GM23338 (cell line): ENCODE measurements around the gene LRRC75B. TPM values are rescaled to one million over a fixed set of nuclear protein-coding genes. Genes with fewer than 3 reads are reported as not detected.

Source experiments
- ATAC-seq: fragments of 200-7000 bp; cut with Tn5 transposase; 3 replicates; pipeline ENCODE4 v1.9.1; 2020
- DNase-seq: peaks from one replicate; pipeline ENCODE4 v3.0.0-alpha.2; 2015; ENCODE audit warnings: low spot score
- H2AFZ ChIP-seq: fragments of 200-600 bp; sonication (generic); 2 replicates; pipeline ENCODE4 v1.8.0; 2016; ENCODE audit warnings: antibody characterized with exemption, mild to moderate bottlenecking, moderate library complexity
- H3F3A ChIP-seq: fragments of 200-600 bp; sonication (generic); replicated peaks from 2 replicates; pipeline ENCODE4 v1.8.0; 2017; ENCODE audit warnings: antibody characterized with exemption, mixed run types, low read depth
- H3K27ac ChIP-seq: fragments of 200-600 bp; sonication (generic); 2 replicates; pipeline ENCODE4 v1.6.1; 2016; ENCODE audit warnings: low read depth
- H3K27me3 ChIP-seq: fragments of 200-600 bp; sonication (generic); 2 replicates; pipeline ENCODE4 v1.8.0; 2016; ENCODE audit warnings: mild to moderate bottlenecking, mixed run types, moderate library complexity; ENCODE audit not compliant: insufficient read depth
- H3K36me3 ChIP-seq: fragments of 200-600 bp; sonication (generic); 2 replicates; pipeline ENCODE4 v1.8.0; 2016; ENCODE audit warnings: mild to moderate bottlenecking; ENCODE audit not compliant: insufficient read depth
- H3K4me1 ChIP-seq: fragments of 200-600 bp; sonication (generic); 2 replicates; pipeline ENCODE4 v1.8.0; 2016; ENCODE audit warnings: mild to moderate bottlenecking, moderate library complexity; ENCODE audit not compliant: insufficient read depth
- H3K4me2 ChIP-seq: fragments of 200-600 bp; sonication (generic); 2 replicates; pipeline ENCODE4 v1.7.1; 2017; ENCODE audit warnings: mixed run types
- H3K4me3 ChIP-seq: fragments of 200-600 bp; sonication (generic); 2 replicates; pipeline ENCODE4 v1.6.1; 2016; ENCODE audit warnings: mixed run types
- H3K79me2 ChIP-seq: fragments of 200-600 bp; sonication (generic); replicated peaks from 2 replicates; pipeline ENCODE4 v1.8.0; 2017; ENCODE audit warnings: mild to moderate bottlenecking; ENCODE audit not compliant: insufficient read depth
- H3K9me2 ChIP-seq: fragments of 200-600 bp; sonication (generic); 2 replicates; pipeline ENCODE4 v1.8.0; 2017; ENCODE audit not compliant: insufficient read depth
- H4K20me1 ChIP-seq: fragments of 200-600 bp; sonication (generic); replicated peaks from 2 replicates; pipeline ENCODE4 v1.8.0; 2017; ENCODE audit warnings: mild to moderate bottlenecking; ENCODE audit not compliant: insufficient read depth
- H3K27ac Mint-ChIP-seq: 2 replicates; pipeline ENCODE4 v1.8.0; 2020; ENCODE audit warnings: inconsistent platforms, mild to moderate bottlenecking, moderate library complexity, mixed read lengths
- H3K27me3 Mint-ChIP-seq: 3 replicates; pipeline ENCODE4 v1.8.0; 2022; ENCODE audit warnings: low read depth, mild to moderate bottlenecking, moderate library complexity, mixed read lengths, inconsistent platforms; ENCODE audit not compliant: insufficient read depth, poor library complexity
- H3K36me3 Mint-ChIP-seq: 3 replicates; pipeline ENCODE4 v1.8.0; 2021; ENCODE audit warnings: low read depth, mild to moderate bottlenecking, inconsistent platforms, moderate library complexity, mixed read lengths
- H3K4me1 Mint-ChIP-seq: 3 replicates; pipeline ENCODE4 v1.8.0; 2020; ENCODE audit warnings: mild to moderate bottlenecking, inconsistent platforms, mixed read lengths
- H3K4me3 Mint-ChIP-seq: 3 replicates; pipeline ENCODE4 v1.8.0; 2021; ENCODE audit warnings: moderate library complexity, mild to moderate bottlenecking, inconsistent platforms, mixed read lengths
- H3K9me3 Mint-ChIP-seq: 3 replicates; pipeline ENCODE4 v1.8.0; 2020; ENCODE audit warnings: moderate library complexity, mild to moderate bottlenecking, inconsistent platforms, mixed read lengths
- CREB1 ChIP-seq: fragments of 250-450 bp; sonication (Bioruptor Pico); IDR thresholded peaks from 2 replicates; pipeline ENCODE4 v1.5.0; 2020; ENCODE audit warnings: low read depth, mild to moderate bottlenecking, moderate library complexity
- EZH2 ChIP-seq: fragments of 200-600 bp; sonication (generic); IDR thresholded peaks from one replicate; pipeline ENCODE4 v1.8.0; 2017; ENCODE audit warnings: antibody characterized with exemption, mild to moderate bottlenecking, low read depth; ENCODE audit not compliant: unreplicated experiment
- EZH2phosphoT487 ChIP-seq: fragments of 200-600 bp; sonication (generic); IDR thresholded peaks from one replicate; pipeline ENCODE4 v1.8.1; 2018; ENCODE audit warnings: antibody characterized with exemption; ENCODE audit not compliant: unreplicated experiment
- JUNB ChIP-seq: IDR thresholded peaks from one replicate; pipeline ENCODE4 v1.6.1; 2016; ENCODE audit warnings: antibody characterized with exemption; ENCODE audit not compliant: unreplicated experiment
- POLR2AphosphoS5 ChIP-seq: IDR thresholded peaks from 2 replicates; pipeline ENCODE4 v1.6.1; 2016; ENCODE audit warnings: antibody characterized with exemption, low read depth
- STAT1 ChIP-seq: IDR thresholded peaks from one replicate; pipeline ENCODE4 v1.6.1; 2016; ENCODE audit warnings: antibody characterized with exemption; ENCODE audit not compliant: unreplicated experiment
- ZNF114 ChIP-seq: fragments of 250-450 bp; sonication (Bioruptor Pico); IDR thresholded peaks from 2 replicates; pipeline ENCODE4 v1.5.0; 2020; ENCODE audit warnings: mild to moderate bottlenecking, moderate library complexity
- ZNF331 ChIP-seq: fragments of 250-450 bp; sonication (Bioruptor Pico); IDR thresholded peaks from 2 replicates; pipeline ENCODE4 v1.5.0; 2020; ENCODE audit warnings: low read depth, mild to moderate bottlenecking, moderate library complexity
- polyA plus RNA-seq: library from polyadenylated mRNA; unstranded; fragments of >200 nt; fragmentation: Nextera tagmentation; extraction: Ambion mirVana; gene quantifications from 2 replicates; pipeline ENCODE4 v1.2.1, GENCODE V29; 2016
- total RNA-seq: library from RNA; depleted of rRNA; stranded (reverse); fragments of >200 nt; shearing (Covaris generic); gene quantifications from 2 replicates; pipeline ENCODE4 v1.2.3, GENCODE V29; 2014
- TF ChIP-seq, protein P1 (sequence below), 2 experiments: fragments of 200-600 bp in 1 of 2; sonication (generic) in 1 of 2; conservative IDR thresholded peaks; 2 replicates each; pipeline versions ENCODE4 v1.5.1 to v1.6.1; 2016 to 2017; ENCODE audit warnings: antibody characterized with exemption in 2 of 2, low read depth in 2 of 2, mild to moderate bottlenecking in 2 of 2, moderate library complexity in 1 of 2
- TF ChIP-seq, protein P2 (sequence below): IDR thresholded peaks from one replicate; pipeline ENCODE4 v1.6.1; 2018; ENCODE audit warnings: antibody characterized with exemption; ENCODE audit not compliant: unreplicated experiment

LRRC75B gene
- total and polyA plus RNA-seq, 2 experiments from 2014 or later, result 17.6 to 22.1 TPM

DNA sequence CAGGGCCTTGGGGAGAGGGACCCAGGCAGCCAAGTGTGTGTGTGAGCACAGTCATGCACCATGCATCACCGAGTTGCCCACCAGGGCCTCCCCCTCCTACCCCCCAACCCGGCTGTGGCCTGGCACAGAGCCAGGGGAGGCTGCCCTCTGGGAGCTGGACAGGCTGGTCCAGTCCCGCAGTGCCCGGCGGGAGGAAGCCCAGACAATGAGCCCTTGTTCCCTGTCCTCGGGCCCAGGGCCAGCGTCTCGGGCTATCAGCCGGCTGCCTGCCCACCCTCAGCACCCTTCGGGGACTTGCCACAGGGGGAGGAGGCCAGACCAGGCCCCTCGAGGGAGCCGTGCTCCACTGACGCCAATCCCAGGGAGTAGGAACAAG, 4.5 kb downstream of the LRRC75B start (continued):
- no peak for TF ChIP-seq EZH2phosphoT487
- no peak for TF ChIP-seq STAT1
- no peak for TF ChIP-seq EZH2
- no peak for TF ChIP-seq ZNF114 (CRISPR knock-in tag)
- TF ChIP-seq, protein P1, sequence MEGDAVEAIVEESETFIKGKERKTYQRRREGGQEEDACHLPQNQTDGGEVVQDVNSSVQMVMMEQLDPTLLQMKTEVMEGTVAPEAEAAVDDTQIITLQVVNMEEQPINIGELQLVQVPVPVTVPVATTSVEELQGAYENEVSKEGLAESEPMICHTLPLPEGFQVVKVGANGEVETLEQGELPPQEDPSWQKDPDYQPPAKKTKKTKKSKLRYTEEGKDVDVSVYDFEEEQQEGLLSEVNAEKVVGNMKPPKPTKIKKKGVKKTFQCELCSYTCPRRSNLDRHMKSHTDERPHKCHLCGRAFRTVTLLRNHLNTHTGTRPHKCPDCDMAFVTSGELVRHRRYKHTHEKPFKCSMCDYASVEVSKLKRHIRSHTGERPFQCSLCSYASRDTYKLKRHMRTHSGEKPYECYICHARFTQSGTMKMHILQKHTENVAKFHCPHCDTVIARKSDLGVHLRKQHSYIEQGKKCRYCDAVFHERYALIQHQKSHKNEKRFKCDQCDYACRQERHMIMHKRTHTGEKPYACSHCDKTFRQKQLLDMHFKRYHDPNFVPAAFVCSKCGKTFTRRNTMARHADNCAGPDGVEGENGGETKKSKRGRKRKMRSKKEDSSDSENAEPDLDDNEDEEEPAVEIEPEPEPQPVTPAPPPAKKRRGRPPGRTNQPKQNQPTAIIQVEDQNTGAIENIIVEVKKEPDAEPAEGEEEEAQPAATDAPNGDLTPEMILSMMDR (conservative IDR thresholded peaks at IDR 0.05; ENCODE audit: low read depth in 2 of 2), result no peak
- TF ChIP-seq, protein P2, sequence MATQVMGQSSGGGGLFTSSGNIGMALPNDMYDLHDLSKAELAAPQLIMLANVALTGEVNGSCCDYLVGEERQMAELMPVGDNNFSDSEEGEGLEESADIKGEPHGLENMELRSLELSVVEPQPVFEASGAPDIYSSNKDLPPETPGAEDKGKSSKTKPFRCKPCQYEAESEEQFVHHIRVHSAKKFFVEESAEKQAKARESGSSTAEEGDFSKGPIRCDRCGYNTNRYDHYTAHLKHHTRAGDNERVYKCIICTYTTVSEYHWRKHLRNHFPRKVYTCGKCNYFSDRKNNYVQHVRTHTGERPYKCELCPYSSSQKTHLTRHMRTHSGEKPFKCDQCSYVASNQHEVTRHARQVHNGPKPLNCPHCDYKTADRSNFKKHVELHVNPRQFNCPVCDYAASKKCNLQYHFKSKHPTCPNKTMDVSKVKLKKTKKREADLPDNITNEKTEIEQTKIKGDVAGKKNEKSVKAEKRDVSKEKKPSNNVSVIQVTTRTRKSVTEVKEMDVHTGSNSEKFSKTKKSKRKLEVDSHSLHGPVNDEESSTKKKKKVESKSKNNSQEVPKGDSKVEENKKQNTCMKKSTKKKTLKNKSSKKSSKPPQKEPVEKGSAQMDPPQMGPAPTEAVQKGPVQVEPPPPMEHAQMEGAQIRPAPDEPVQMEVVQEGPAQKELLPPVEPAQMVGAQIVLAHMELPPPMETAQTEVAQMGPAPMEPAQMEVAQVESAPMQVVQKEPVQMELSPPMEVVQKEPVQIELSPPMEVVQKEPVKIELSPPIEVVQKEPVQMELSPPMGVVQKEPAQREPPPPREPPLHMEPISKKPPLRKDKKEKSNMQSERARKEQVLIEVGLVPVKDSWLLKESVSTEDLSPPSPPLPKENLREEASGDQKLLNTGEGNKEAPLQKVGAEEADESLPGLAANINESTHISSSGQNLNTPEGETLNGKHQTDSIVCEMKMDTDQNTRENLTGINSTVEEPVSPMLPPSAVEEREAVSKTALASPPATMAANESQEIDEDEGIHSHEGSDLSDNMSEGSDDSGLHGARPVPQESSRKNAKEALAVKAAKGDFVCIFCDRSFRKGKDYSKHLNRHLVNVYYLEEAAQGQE, result no peak
- TF ChIP-seq CREB1 (CRISPR knock-in tag), result no peak
- no peak for TF ChIP-seq POLR2AphosphoS5
- no peak for TF ChIP-seq JUNB

DNA sequence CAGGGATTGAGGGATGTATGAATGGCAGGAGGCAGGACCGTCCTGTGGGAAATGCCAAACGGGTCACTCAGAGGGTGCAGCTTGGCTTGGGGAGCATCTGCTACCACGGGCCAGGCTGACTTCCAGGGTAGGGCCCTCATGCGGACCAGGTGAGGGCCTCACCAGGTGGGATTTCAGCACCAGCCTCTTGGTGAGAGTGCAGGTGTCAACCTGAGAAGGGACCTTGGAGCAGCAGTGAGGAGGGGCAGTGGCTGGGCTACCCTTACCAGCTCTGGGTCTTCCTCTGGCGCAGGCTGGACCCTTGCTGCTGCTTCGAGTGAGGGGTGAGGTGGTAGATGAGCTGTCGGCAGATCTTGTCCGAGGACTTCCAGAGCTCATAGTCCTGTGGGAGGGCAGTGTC, 4.9 kb downstream of the LRRC75B start:
- Mint-ChIP-seq H3K36me3 (no peaks in the 10 kb centered on the region), H3K4me1 (peaks cover 5% of the 10 kb centered on the region; the same call in 2 of the 3 replicates), H3K4me3 (no peak overlapping the region), H3K27me3 (peaks cover 3% of the 10 kb centered on the region), H3K9me3 (no peaks in the 10 kb centered on the region), H3K27ac (no peak overlapping the region)
- no peaks in the 10 kb centered on the region for H3K4me1 ChIP-seq
- H3K4me2 ChIP-seq, result no peak overlapping the region
- 0 out of 2 replicates have a peak, but pooled peaks cover 5% of the 10 kb centered on the region for H3F3A ChIP-seq
- no peaks in the 10 kb centered on the region for H3K27me3 ChIP-seq
- DNase-seq (no peak), ATAC-seq (no peak)
- H3K9me2 ChIP-seq, result no peaks in the 10 kb centered on the region
- no peaks in the 10 kb centered on the region for H4K20me1 ChIP-seq
- no peak overlapping the region for H3K4me3 ChIP-seq
- no peak overlapping the region for H3K27ac ChIP-seq
- TF ChIP-seq ZNF331 (CRISPR knock-in tag) (no peak), CREB1 (CRISPR knock-in tag) (no peak)
- H3K36me3 ChIP-seq, result no peaks in the 10 kb centered on the region
- H2AFZ ChIP-seq, result no peak overlapping the region
- no peaks in the 10 kb centered on the region for H3K79me2 ChIP-seq
